ENCODE data around the gene PPEF2. TPM values are rescaled to one million over a fixed set of nuclear protein-coding genes. Genes with fewer than 3 reads are reported as not detected.

PPEF2 gene
- total and polyA plus RNA-seq, 9 donors, result not detected

DNA sequence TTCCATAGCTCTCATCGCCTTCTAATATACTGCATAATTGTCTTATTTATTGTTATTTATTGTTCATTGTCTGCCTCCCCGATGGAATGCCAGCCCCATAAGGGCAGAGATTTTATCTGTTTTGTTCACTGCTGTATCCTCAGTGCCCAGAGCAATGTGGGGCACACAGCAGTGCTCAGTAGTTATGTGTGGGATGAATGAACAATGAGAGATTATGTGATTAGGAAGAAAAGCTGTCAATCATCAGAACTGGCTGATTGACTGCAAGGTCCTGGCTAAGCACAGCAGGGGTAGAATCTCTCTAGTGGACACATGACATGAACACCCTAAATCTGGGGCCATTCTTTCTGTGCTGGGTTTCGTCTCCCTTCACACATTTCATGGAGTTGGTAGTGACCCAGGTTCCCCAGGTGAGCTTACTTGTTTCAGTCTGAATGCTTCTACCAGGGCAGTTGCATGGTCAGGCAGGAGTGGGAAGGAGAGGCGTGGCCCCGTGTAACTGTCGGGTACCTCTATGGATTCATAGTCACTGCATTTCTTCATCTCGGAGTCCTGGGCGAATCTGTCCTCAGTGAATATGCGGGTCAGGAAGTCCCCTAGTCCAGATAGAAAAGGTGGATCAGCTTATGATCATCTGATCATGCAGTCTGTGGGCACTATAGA lies 12.6 kb downstream of the PPEF2 start:
- intact Hi-C loops (cut with DNase I), result no loop called here
- no peak for DNase-seq

DNA sequence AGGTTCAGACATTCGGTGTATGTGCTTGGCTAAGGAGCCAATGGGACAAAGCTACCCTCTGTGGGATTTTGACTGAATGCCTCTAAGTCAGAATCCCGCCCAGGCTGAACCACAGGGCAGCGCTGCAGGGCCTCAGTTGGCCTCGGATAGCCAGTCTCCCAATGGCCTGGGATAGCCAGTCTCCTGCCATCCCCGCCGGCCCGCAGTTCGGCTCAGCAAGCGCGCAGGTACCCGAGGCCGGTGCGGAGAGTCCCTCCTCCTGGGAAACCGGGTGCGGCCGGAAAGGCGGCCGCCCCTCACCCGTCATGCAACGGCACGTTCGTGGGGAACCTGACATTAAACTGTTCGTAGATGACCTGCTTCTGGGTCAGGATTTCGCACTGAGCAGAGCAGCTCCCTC lies 16.1 kb downstream of the PPEF2 start:
- no peaks in the 10 kb centered on the region for H3K9me3 ChIP-seq
- intact Hi-C loops (cut with DNase I), result no loop called here
- H3K36me3 ChIP-seq, result no peaks in the 10 kb centered on the region
- WGBS, 3 donors, result 62 to 81% (median 64%) methylated on average over 24 of the region's 24 CpGs
- H3K27me3 ChIP-seq, result no peaks in the 10 kb centered on the region
- DNase-seq, result no peak
- no peak overlapping the region for H3K4me3 ChIP-seq
- no peak overlapping the region for H3K27ac ChIP-seq
- H3K4me1 ChIP-seq (ENCODE audit: insufficient read depth), result no peaks in the 10 kb centered on the region
- TF ChIP-seq EP300 (IDR thresholded peaks at IDR 0.05), result no peak
- TF ChIP-seq, protein P1, sequence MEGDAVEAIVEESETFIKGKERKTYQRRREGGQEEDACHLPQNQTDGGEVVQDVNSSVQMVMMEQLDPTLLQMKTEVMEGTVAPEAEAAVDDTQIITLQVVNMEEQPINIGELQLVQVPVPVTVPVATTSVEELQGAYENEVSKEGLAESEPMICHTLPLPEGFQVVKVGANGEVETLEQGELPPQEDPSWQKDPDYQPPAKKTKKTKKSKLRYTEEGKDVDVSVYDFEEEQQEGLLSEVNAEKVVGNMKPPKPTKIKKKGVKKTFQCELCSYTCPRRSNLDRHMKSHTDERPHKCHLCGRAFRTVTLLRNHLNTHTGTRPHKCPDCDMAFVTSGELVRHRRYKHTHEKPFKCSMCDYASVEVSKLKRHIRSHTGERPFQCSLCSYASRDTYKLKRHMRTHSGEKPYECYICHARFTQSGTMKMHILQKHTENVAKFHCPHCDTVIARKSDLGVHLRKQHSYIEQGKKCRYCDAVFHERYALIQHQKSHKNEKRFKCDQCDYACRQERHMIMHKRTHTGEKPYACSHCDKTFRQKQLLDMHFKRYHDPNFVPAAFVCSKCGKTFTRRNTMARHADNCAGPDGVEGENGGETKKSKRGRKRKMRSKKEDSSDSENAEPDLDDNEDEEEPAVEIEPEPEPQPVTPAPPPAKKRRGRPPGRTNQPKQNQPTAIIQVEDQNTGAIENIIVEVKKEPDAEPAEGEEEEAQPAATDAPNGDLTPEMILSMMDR (IDR thresholded peaks at IDR 0.05), result no peak
- TF ChIP-seq POLR2A (IDR thresholded peaks at IDR 0.05), result no peak

More for the DNA sequence above, 12.6 kb downstream of the PPEF2 start:
- H3K36me3 ChIP-seq, result no peaks in the 10 kb centered on the region
- no peak overlapping the region for H3K4me3 ChIP-seq
- H3K4me1 ChIP-seq (ENCODE audit: insufficient read depth), result no peaks in the 10 kb centered on the region
- no peak overlapping the region for H3K27ac ChIP-seq
- H3K27me3 ChIP-seq, result no peaks in the 10 kb centered on the region
- TF ChIP-seq, protein P1 (IDR thresholded peaks at IDR 0.05), result no peak
- TF ChIP-seq EP300 (IDR thresholded peaks at IDR 0.05) (no peak), POLR2A (IDR thresholded peaks at IDR 0.05) (no peak)
- H3K9me3 ChIP-seq, result no peaks in the 10 kb centered on the region
- WGBS, 3 donors, result 85 to 90% (median 89%) methylated on average over 9 of the region's 9 CpGs

DNA sequence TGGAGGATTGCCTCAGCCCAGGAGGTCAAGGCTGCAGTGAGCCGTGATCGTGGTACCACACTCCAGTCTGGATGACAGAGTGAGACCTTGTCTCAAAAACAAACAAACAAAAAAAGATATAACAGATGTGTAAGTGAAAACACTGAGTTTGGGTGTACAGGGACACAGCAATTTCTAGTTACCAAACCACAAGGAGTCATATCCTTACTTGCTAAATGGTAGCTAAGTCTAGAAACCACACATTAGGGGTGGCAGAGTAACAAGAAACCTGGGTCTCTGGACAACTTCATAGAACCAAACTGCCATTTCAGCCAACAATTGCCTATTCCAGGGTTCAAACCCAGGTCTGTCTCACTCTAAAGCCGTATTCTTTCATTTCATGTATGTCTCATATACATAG lies 20.8 kb downstream of the PPEF2 start:
- Histone ChIP-seq H3K4me3 (no peak overlapping the region), H3K27me3 (no peaks in the 10 kb centered on the region), H3K4me1 (ENCODE audit: insufficient read depth) (no peaks in the 10 kb centered on the region), H3K9me3 (no peaks in the 10 kb centered on the region), H3K27ac (no peak overlapping the region), H3K36me3 (no peaks in the 10 kb centered on the region)
- intact Hi-C loops (cut with DNase I), result no loop called here
- WGBS, 3 donors, result 51 to 73% (median 58%) methylated on average over 3 of the region's 3 CpGs
- TF ChIP-seq, protein P1 (IDR thresholded peaks at IDR 0.05), result no peak
- no peak for TF ChIP-seq POLR2A (IDR thresholded peaks at IDR 0.05)
- no peak for TF ChIP-seq EP300 (IDR thresholded peaks at IDR 0.05)
- no peak for DNase-seq

DNA sequence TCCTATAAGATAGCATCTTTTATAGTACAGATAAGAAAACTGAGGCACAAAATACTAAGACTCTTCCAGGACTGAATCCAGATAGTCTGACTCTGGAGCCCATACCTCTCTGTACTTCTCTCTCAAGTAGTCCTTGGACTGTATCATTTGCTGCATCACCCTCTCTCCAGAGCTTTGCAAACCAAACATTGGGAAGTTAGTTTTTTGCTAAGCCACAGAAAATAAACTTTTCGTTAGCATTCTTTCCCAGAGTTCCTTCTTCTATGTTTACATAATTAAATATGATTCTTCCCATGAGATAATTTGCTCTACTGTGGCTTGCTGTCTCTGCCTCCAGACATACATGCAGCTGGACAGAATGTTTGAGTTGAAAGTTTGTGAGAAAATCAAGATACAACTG lies 22.0 kb downstream of the PPEF2 start:
- no peak for DNase-seq
- Histone ChIP-seq H3K36me3 (no peaks in the 10 kb centered on the region), H3K4me3 (no peak overlapping the region), H3K9me3 (no peaks in the 10 kb centered on the region), H3K4me1 (ENCODE audit: insufficient read depth) (no peaks in the 10 kb centered on the region), H3K27ac (no peak overlapping the region), H3K27me3 (no peaks in the 10 kb centered on the region)
- TF ChIP-seq POLR2A (IDR thresholded peaks at IDR 0.05) (no peak), EP300 (IDR thresholded peaks at IDR 0.05) (no peak)
- TF ChIP-seq, protein P1 (IDR thresholded peaks at IDR 0.05), result no peak
- WGBS, 3 donors, result 8 to 18% (median 11%) methylated on average over 1 of the region's 1 CpG
- intact Hi-C loops (cut with DNase I), result no loop called here
